Measurements from ENCODE around the gene COL15A1.

COL15A1 gene

GRCh38 chr9:99062549-99062948 lies 118.8 kb downstream of the COL15A1 start:
- no peak for DNase-seq

DNA sequence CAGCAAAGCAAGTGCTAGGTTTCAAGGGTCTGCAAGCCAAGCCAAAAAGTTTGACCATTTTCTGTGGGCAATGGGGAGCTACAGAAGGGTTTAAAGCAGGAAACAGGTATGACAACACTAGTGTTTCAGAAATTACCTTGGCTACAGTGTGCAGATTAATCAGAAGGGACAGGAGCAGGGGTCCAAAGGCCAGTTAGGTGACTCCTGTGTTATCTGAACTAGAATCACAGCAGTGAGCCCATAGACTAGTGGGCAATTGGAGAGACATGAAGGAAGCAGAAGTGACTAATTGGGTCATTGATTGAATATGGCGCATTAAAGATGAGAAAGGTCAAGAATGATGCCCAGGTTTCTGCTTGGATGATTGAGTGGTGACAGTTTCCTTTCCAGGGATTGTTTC lies 119.8 kb downstream of the COL15A1 start:
- DNase-seq: no peak

- DNase-seq: no peak
Measured at GRCh38 chr9:99066571-99066970, 122.9 kb downstream of the COL15A1 start.

DNA sequence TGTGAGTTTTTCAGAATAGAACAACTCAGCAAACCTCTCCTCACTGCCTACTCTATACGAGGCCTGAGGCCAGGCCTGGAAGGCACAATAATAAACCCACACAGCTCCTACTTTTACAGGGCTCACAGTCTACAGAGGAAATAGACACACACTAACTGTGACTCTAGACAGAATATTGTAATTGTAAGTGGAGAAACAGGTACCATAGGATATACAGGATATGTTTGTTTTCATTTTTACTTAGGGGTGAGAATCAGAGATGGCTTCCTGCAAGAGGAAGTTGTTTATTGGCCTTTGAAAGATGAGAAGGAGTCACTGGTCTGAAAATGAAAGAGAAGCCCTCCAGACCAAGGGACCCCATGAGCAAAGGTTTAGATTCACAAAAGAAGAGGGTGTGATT lies 125.4 kb downstream of the COL15A1 start:
- no peak for DNase-seq

DNA sequence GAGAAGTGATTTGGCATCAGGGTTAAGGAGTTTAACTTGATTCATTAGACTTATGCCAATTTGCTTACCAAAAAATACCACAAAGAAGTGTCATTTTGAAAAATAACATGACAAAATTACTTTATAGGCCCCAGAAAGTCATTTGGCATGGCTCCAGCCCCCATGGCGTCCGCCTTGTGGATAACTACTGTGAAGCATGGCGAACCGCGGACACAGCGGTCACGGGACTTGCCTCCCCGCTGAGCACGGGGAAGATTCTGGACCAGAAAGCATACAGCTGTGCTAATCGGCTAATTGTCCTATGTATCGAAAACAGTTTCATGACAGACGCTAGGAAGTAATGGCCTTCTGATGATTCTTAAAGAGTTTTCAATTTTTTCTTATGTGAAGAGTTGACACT lies 125.8 kb downstream of the COL15A1 start:
- DNase-seq: no peak

GRCh38 chr9:99070681-99071080 lies 127.0 kb downstream of the COL15A1 start:
- no peak for DNase-seq

DNA sequence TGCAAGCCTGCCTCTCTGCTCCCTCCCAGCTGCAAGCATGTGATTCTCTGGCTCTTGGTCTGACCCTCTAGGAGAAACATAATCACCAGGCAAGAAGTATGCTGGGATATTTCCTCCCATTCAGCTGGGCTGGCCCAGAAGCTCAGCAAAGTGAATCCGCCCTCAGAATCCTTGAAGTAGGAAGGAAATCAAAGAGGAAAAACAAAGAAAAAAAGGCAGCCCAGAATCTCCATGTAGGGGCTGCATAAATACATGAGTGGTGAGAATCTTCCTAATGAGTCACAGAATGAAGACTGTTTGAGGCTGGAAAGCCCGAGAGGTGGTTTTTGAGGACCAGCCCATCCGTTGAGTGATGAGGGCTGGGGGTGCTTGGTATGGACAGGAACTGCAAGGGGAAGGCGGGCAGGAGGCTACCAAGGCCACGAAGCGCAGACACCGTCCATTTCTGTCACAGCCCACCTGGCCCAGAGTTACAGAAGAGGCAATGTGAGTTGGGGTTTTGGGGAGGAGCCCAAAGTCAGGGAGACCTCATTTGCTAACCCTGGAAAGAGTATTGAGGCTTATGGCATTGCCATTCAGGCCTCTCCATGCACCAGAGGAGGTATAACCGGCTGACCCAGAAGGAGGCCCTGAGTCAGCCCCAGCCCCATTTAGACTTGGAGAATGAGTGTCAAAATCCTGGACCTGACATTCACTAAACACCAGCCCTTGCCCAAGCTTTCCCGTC lies 127.8 kb downstream of the COL15A1 start:
- no peak for DNase-seq

GRCh38 chr9:99072040-99072394 lies 128.3 kb downstream of the COL15A1 start:
- DNase-seq: no peak

- DNase-seq: no peak
Measured at GRCh38 chr9:99073347-99073746, 129.6 kb downstream of the COL15A1 start.

DNA sequence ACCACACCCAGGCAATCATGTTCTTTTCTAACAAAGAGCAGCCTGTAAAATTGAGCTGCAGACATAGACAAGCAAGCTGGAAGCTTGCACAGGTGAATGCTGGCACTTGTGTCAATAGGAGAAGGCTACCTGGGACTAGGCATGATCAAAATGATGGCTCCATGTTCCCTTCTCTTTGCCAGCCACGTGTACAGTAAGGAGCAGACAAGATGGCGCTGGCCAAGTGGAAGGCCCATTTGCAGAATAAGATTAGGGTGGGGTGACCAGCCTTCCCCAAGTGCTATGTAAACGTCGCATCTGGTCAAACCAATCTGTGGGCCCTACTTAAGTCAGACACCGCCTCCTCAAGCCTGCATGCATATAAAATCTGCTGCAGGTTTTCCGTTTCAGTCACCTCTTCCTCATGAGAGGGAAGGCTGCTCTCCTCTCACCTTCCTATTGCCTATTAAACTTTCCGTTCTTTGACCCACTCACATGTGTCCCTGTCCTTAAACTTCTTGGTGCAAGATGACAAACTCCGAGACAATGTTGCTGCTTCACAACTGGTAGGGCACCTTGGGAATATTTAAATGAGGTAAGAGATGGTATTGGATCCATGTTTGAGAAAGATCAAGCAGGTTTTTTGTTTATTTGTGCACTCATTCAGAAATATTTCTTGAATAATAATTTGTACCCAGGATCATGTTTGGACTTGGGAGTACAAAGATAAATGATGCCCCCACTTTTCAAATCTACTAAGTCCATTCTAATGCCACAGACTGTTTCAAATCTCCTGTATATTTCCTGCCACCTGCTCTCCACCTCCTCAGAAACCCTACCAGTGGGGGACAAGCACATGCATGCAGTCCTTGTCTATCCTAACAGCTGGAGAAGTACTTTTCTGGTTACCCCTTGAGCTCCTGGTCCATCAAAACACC lies 130.5 kb downstream of the COL15A1 start:
- DNase-seq: no peak

DNA sequence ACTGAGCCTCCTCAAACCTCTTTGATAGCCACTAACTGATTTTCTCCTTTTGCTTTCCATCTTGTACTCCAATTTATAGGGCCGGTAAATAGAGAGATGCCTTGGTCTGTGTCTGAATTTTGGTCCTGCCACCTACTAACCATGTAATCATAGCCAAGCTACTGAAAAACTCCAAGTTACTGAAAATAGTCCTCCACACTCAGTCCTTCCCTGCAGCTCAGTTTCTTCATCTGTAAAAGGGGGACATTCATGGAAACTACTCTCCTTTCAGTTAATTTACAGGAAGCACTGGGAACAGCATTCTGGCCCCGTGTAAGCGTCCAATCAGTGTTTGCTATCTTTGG lies 131.2 kb downstream of the COL15A1 start:
- DNase-seq: no peak

DNA sequence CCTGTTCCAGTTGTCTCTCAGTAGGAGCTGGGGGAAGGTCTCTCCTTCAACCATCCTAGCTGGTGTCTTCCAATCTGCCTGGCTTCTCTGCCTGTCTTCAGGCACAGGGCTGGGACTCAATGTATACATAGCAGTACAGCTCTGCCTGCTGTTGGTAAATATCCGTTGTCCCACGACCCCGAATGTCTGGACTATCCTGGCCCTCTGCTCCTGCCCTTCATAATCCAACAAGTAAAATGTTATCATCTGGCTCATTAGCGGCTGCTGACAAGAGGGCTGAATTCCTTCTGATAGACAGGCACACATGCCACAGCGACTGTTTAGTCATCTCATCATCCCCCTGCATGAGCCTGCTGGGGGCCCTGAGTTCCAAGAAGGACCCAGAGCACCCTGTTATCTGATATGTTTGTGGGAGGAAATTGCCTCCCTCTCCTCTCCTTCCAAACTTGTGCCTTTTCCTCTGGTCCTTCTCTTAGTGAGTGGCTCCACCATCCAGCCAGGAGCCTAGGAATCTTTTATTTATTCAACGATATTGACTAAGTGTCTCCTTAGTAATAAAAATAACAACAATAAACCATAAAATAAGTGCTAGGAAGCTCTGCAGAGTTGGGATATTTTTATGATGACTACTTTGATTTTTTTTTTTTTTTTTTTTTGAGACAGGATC lies 131.7 kb downstream of the COL15A1 start:
- no peak for DNase-seq

DNA sequence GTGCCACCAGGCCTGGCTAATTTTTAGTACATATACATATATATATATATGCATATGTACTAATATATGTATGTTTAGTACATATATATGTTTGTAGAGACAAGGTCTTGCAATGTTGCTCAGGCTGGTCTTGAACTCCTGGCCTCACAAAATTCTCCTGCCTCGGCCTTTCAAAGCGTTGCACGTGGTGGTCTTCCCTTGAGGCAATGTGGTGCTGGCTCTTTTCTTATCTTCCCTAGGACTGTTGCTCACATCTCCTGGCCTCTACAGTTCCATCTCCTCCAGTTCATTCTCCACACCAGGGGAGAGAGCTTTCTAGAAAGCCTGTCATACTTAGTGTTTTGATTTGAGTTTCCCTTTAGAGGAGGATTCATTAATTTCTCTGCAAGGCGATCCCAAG lies 132.3 kb downstream of the COL15A1 start:
- no peak for DNase-seq

DNA sequence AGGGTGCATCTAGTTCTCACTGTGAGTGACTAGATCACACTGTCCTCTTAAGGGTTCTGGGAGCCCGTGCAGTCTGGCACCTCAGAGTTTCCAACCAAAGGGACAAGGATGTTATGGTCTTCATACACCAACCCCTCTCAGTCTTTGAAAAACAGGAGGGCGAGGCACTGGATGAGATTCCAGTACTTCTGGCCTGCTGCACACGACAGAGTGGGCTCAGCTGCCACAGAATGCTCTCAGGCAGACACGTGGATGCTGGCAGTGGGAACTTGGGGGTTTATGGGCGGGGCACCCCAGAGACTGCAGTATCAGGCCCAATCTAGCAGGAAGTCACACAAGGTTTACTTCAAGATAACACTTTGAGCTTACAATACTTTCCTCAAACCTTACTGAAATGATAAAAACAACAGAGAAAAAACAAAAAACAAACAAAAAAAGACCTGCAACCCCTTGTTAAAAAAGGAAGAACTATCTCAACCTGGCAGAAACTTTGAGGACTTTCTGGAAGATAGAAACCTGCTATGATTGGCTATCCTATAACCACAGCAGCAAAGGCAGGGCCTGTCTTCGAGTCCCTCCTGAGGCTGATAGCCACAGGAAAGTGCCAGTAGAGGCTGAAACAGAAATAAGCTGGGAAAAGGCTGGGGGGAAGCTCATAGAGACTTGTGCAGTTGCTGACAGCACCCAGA lies 132.9 kb downstream of the COL15A1 start:
- no peak for DNase-seq

GRCh38 chr9:99078717-99079116 lies 135.0 kb downstream of the COL15A1 start:
- DNase-seq: no peak

DNA sequence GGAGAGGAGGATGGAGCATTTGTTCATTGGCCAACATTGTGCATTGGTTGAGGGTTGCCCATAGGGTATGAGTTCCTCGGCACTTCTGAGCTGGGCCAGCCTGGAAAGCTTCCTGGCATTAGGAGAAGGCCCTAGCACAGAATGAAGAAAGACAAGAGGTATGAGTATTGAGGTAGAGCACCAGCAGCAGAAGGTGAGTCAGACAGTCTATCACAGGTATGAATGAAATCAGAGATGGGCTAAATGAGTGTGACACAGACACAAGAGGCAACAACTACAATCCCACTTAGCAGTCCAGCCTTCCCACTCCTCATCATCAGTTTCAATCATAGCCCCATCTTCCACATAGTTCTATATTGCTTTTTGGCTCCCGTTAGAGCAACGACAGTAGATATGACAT lies 135.8 kb downstream of the COL15A1 start:
- no peak for DNase-seq

DNA sequence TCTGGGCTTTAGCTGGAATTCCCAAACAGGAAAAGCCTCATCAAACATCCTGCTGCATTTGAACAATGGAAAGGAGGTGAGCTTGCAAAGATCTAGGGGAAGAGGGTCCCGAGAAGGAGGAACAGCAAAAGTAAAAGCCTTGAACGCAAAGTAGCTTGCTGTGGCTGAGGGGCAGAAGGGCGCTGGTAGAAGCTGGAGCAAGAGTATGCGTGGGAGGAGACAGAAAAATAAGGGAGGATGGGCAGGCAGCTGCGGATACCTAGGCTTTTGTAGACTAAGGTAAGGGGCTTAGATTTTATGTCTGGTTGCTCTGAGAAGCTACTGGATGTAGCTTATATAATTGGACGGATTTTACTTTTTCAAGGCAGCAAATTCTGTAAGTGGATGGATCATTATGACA lies 139.3 kb downstream of the COL15A1 start:
- DNase-seq: no peak

DNA sequence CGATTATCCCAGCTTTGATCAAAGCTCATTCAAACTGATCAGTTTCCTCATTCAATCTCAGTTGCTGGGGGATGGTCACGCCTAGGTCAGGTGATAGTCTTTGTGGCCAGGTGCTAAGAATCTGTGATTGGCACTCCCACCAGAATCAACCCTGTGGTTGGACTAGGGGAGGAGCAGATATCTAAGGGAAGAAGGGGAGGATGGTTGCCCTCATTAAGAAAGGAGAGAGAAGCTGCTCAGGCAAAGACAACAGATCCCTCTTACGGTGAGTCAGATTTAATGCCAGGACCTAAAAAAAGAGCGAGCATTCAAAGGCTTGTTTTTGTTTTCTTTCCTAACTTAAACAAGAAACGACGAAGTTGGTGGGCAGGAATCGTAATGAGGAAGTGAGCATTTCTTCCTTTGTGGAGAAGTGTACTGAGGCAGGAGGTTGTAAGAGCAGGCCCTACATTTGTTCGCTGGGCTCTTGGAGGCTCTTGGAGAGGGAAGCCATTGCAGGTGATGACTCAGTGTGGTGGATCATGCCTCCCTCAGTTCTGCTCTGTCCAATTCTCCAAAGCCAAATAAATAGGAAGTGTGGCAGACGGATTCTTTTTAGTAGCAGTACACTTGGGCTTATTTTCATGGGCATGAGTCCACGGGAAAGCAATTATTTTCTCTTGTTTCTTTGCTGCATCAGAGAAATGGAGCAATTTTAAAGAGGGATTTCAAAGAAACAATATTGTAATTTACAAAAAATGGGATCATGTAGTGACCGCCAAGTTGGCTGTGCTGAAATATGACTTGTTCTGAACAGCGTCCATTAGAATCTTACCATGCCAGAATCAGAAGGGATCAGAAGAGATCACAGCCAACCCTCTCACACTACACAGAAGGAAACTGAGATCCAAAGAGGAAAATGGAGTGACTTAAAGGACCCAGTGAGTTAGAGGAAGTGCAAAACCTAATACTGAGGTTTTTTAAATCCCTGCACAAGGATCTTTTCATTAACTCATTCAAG lies 142.5 kb downstream of the COL15A1 start:
- DNase-seq: no peak

GRCh38 chr9:99087462-99087861 lies 143.8 kb downstream of the COL15A1 start:
- no peak for DNase-seq

GRCh38 chr9:99090336-99091130 lies 146.8 kb downstream of the COL15A1 start:
- no peak for DNase-seq

Measured in SW 1271 (cell line).